PC-3 (cell line): ENCODE results near the gene CCDC136. TPM values are rescaled to one million over a fixed set of nuclear protein-coding genes. Genes with fewer than 3 reads are reported as not detected.

ENCODE experiments used
- ATAC-seq: fragments of 200-7000 bp; cut with Tn5 transposase; 2 replicates; pipeline ENCODE4 v1.9.1; 2020; ENCODE audit warnings: mild to moderate bottlenecking, moderate library complexity
- BruUV-seq: library from RNA; stranded (reverse); fragments of 400-500 nt; replicated peaks from 2 replicates; lab custom pipeline; 2021; lab: Mats Ljungman, UMichigan
- CTCF ChIA-PET: fragments of 300-600 bp; sonication (Branson Sonifier 250); formaldehyde crosslinking; loops from one replicate; lab custom pipeline; 2022; ENCODE audit warnings: antibody characterized with exemption; lab: Charles Lee
- POLR2A ChIA-PET: fragments of 300-600 bp; sonication (Branson Sonifier 250); formaldehyde crosslinking; loops from one replicate; lab custom pipeline; 2022; ENCODE audit warnings: antibody characterized with exemption; ENCODE audit not compliant: unreplicated experiment; lab: Charles Lee
- DNase-seq: peaks from one replicate; pipeline ENCODE4 v3.0.0-alpha.2; 2015
- H2AFZ ChIP-seq: fragments of 300-600 bp; sonication (generic); 2 replicates; pipeline ENCODE4 v1.6.0; 2016; ENCODE audit warnings: antibody characterized with exemption, low read length
- H3F3A ChIP-seq: fragments of 300-600 bp; sonication (generic); one replicate; pipeline ENCODE4 v1.6.0; 2017; ENCODE audit warnings: antibody characterized with exemption, low read length, control low read depth, mild to moderate bottlenecking; ENCODE audit not compliant: unreplicated experiment
- H3K27ac ChIP-seq: fragments of 300-600 bp; sonication (generic); 2 replicates; pipeline ENCODE4 v1.5.1; 2016; ENCODE audit warnings: mild to moderate bottlenecking, low read length
- H3K27me3 ChIP-seq: fragments of 300-600 bp; sonication (generic); 2 replicates; pipeline ENCODE4 v1.6.1; 2016; ENCODE audit warnings: low read length, mixed read lengths
- H3K36me3 ChIP-seq: fragments of 300-600 bp; sonication (generic); 2 replicates; pipeline ENCODE4 v1.6.1; 2016; ENCODE audit warnings: low read depth, mixed run types, low read length, mixed read lengths
- H3K4me1 ChIP-seq: fragments of 300-600 bp; sonication (generic); 2 replicates; pipeline ENCODE4 v1.5.1; 2016; ENCODE audit warnings: low read length; ENCODE audit not compliant: insufficient read depth
- H3K4me2 ChIP-seq: fragments of 300-600 bp; sonication (generic); 2 replicates; pipeline ENCODE4 v1.6.0; 2016; ENCODE audit warnings: low read length
- H3K4me3 ChIP-seq: fragments of 300-600 bp; sonication (generic); 2 replicates; pipeline ENCODE4 v1.5.1; 2016; ENCODE audit warnings: mild to moderate bottlenecking, low read length, mixed read lengths
- H3K79me2 ChIP-seq: fragments of 300-600 bp; sonication (generic); 2 replicates; pipeline ENCODE4 v1.6.1; 2017; ENCODE audit warnings: low read length, mixed read lengths
- H3K9ac ChIP-seq: fragments of 300-600 bp; sonication (generic); 2 replicates; pipeline ENCODE4 v1.6.0; 2016; ENCODE audit warnings: mild to moderate bottlenecking, low read length
- H3K9me2 ChIP-seq: fragments of 300-600 bp; sonication (generic); replicated peaks from 2 replicates; pipeline ENCODE4 v1.6.1; 2016; ENCODE audit warnings: mixed run types, low read length, mixed read lengths
- H3K9me3 ChIP-seq: fragments of 300-600 bp; sonication (generic); 2 replicates; pipeline ENCODE4 v1.6.1; 2016; ENCODE audit warnings: low read length, mixed read lengths
- H4K20me1 ChIP-seq: fragments of 300-600 bp; sonication (generic); 2 replicates; pipeline ENCODE4 v1.6.1; 2016; ENCODE audit warnings: low read length, mixed read lengths
- EZH2 ChIP-seq: fragments of 300-600 bp; sonication (generic); IDR thresholded peaks from one replicate; pipeline ENCODE4 v1.6.1; 2017; ENCODE audit warnings: antibody characterized with exemption, mild to moderate bottlenecking, low read length; ENCODE audit not compliant: unreplicated experiment
- EZH2phosphoT487 ChIP-seq: fragments of 300-600 bp; sonication (generic); IDR thresholded peaks from 2 replicates; pipeline ENCODE4 v1.6.1; 2018; ENCODE audit warnings: mild to moderate bottlenecking, antibody characterized with exemption, low read length, borderline replicate concordance
- intact Hi-C: fragments of 100-400 bp; cut with micrococcal nuclease; formaldehyde crosslinking; loops from 2 replicates; pipeline ENCODE4 v1.9.0; 2023
- total RNA-seq: library from RNA; depleted of rRNA; stranded (reverse); fragments of >200 nt; gene quantifications from 2 replicates; pipeline ENCODE4 v1.2.3, GENCODE V29; 2014
- TF ChIP-seq, protein P1 (sequence below): fragments of 300-600 bp; sonication (generic); conservative IDR thresholded peaks from 2 replicates; pipeline ENCODE4 v1.5.1; 2017; ENCODE audit warnings: antibody characterized with exemption, low read depth, mild to moderate bottlenecking, low read length

CCDC136 gene
- total RNA-seq, 1 experiment from 2014 or later, result 10.5 TPM

DNA sequence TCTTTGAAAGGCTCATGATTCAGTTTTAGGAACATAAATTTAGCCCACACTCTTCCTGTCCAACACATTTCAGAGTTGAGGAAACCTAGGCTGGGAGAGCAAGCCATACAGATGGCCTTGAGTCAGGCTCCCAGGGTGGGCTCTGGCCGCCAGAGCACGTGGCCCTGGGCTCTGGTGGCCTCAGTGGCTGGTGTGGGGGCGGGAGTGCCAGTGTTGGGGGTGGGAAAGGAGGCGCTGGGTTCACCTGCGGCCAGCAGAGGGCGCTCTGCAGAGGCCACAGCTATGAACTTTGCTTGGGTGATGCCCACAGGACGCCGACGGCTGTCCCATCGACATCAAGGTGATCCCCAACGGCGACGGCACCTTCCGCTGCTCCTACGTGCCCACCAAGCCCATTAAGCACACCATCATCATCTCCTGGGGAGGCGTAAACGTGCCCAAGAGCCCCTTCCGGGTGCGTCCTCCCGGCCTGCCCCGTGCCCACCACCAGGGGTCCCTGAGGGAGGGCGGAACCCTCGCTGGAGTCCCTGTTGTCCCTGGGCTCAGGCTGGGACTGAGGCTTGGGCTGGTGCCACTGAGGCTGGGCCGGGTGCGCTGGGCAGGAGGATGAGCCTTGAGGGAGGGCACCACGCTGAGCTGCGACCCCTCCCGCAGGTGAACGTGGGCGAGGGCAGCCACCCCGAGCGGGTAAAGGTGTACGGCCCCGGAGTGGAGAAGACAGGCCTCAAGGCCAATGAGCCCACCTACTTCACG is 50.3 kb downstream of the CCDC136 start:
- H3K9me2 ChIP-seq, result no peaks in the 10 kb centered on the region
- no peak overlapping the region for H3K4me2 ChIP-seq
- no peak for TF ChIP-seq EZH2
- TF ChIP-seq, protein P1, sequence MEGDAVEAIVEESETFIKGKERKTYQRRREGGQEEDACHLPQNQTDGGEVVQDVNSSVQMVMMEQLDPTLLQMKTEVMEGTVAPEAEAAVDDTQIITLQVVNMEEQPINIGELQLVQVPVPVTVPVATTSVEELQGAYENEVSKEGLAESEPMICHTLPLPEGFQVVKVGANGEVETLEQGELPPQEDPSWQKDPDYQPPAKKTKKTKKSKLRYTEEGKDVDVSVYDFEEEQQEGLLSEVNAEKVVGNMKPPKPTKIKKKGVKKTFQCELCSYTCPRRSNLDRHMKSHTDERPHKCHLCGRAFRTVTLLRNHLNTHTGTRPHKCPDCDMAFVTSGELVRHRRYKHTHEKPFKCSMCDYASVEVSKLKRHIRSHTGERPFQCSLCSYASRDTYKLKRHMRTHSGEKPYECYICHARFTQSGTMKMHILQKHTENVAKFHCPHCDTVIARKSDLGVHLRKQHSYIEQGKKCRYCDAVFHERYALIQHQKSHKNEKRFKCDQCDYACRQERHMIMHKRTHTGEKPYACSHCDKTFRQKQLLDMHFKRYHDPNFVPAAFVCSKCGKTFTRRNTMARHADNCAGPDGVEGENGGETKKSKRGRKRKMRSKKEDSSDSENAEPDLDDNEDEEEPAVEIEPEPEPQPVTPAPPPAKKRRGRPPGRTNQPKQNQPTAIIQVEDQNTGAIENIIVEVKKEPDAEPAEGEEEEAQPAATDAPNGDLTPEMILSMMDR, result peak; percentile 75
- peak; percentile 38; the same call in 1 of the 2 replicates for ATAC-seq
- no peak overlapping the region for H3K9ac ChIP-seq
- peaks cover 23% of the 10 kb centered on the region for H3K36me3 ChIP-seq
- H2AFZ ChIP-seq, result no peak overlapping the region
- POLR2A ChIA-PET, result no interaction called here
- no peaks in the 10 kb centered on the region for H3K4me1 ChIP-seq
- DNase-seq, result peak; percentile 33
- H3F3A ChIP-seq, result no peaks in the 10 kb centered on the region
- BruUV-seq, result no TSS peak
- H3K79me2 ChIP-seq, result no peaks in the 10 kb centered on the region
- H3K9me3 ChIP-seq, result no peaks in the 10 kb centered on the region
- H3K27ac ChIP-seq, result no peak overlapping the region
- H4K20me1 ChIP-seq, result no peaks in the 10 kb centered on the region
- no peaks in the 10 kb centered on the region for H3K27me3 ChIP-seq
- H3K4me3 ChIP-seq, result no peak overlapping the region
- intact Hi-C loops, result no loop called here
- CTCF ChIA-PET, result interaction anchor here (0.6 to 1.2 kb wide), 2 partner anchors 15 to 55 kb away, joined by 4 to 5 read pairs; no protein-coding TSS in a partner anchor

DNA sequence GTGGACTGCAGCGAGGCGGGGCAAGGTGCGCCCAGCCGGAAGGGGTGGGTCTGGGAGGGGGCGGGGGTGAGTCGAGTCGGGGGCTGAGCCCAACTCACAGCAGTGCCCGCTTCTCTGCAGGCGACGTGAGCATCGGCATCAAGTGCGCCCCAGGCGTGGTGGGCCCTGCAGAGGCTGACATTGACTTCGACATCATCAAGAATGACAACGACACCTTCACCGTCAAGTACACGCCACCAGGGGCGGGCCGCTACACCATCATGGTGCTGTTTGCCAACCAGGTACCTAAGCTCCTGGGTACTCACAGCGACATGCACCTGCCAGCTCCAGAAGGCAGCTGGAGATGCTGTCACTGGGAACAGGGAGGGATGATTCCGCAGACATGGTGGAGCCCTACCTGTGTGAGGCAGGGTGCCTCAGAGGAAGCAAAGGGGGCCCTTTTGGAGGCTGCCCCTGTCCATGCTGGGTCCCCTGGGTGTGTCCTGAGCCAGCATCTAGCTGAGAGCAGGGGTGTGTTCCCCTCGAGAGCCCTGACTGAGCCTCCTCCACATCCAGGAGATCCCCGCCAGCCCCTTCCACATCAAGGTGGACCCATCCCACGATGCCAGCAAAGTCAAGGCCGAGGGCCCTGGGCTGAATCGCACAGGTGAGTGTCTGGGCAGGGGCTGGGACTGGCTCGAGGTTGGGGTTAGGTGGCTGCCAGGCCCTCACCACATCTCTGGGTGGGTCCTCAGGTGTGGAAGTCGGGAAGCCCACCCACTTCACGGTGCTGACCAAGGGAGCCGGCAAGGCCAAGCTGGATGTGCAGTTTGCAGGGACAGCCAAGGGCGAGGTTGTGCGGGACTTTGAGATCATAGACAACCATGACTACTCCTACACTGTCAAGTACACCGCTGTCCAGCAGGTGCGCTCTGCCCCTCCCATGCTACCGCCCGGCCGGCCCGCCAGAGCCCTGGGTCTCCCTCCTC is 51.2 kb downstream of the CCDC136 start:
- H3K4me2 ChIP-seq, result no peak overlapping the region
- H2AFZ ChIP-seq, result no peak overlapping the region
- ATAC-seq (no peak), DNase-seq (no peak)
- ChIA-PET POLR2A (no interaction called here), CTCF (no interaction called here)
- no peaks in the 10 kb centered on the region for H3K9me3 ChIP-seq
- no peaks in the 10 kb centered on the region for H3K27me3 ChIP-seq
- no peaks in the 10 kb centered on the region for H4K20me1 ChIP-seq
- peaks cover 23% of the 10 kb centered on the region for H3K36me3 ChIP-seq
- H3K9me2 ChIP-seq, result no peaks in the 10 kb centered on the region
- intact Hi-C loops, result no loop called here
- no peak overlapping the region for H3K9ac ChIP-seq
- no peak overlapping the region for H3K27ac ChIP-seq
- TF ChIP-seq, protein P1, result no peak
- no peak for TF ChIP-seq EZH2
- no peak for TF ChIP-seq EZH2phosphoT487
- no peaks in the 10 kb centered on the region for H3K79me2 ChIP-seq
- H3K4me3 ChIP-seq, result no peak overlapping the region
- H3K4me1 ChIP-seq, result no peaks in the 10 kb centered on the region
- H3F3A ChIP-seq, result no peaks in the 10 kb centered on the region
- no TSS peak for BruUV-seq
